Adrenal gland (tissue), 5 donors: ENCODE results near the gene ROR1.

Source experiments
- CTCF ChIP-seq, 6 experiments: fragments of 450-650 bp in 4 of 6; fragments of 200-600 bp in 2 of 6; sonication (generic) in 1 of 6; IDR thresholded peaks; 1 replicate in 5 of 6; 2 replicates in 1 of 6; pipeline versions ENCODE4 v1.5.1 to v1.8.0; 2016 to 2021; ENCODE audit warnings: antibody characterized with exemption in 6 of 6, mild to moderate bottlenecking in 2 of 6, moderate library complexity in 1 of 6
- POLR2A ChIP-seq, 2 donors: fragments of 450-650 bp; IDR thresholded peaks; one replicate each; pipeline ENCODE4 v1.6.1; 2017; ENCODE audit warnings: antibody characterized with exemption in 2 of 2, mild to moderate bottlenecking in 2 of 2, moderate library complexity in 1 of 2
- donor health status: DM: no; HTN: no; CAD: no.

DNA sequence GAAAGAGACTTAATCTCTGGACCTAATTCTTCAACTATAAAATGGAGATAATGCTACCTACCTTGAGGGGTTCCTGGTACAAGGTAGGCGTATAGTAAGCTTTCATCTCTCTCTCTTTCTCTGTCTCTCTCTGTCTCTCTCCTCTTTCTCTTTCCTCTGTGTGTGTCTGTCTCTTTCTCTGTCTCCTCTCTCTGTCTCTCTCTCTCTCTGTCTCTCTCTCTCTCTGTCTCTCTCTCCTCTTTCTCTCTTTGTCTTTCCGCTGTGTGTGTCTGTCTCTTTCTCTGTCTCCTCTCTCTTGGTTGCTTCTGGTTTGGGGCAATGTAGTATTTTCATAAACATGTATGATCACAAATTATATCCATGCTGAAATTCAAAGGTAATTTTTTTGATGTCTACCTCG is 353.5 kb downstream of the ROR1 start:
- TF ChIP-seq CTCF (IDR thresholded peaks at IDR 0.05) (no peak), POLR2A (IDR thresholded peaks at IDR 0.05) (no peak)
